SU-DHL-6 (cell line): ENCODE results near the gene MYH3.

ENCODE experiments used
- EZH2phosphoT487 ChIP-seq: fragments of 200-600 bp; sonication (generic), shearing (Covaris generic); conservative IDR thresholded peaks from 2 replicates; pipeline ENCODE4 v1.6.1; 2018; ENCODE audit warnings: mild to moderate bottlenecking, antibody characterized with exemption, low read length, moderate library complexity, mixed read lengths
- TF ChIP-seq, protein P1 (sequence below): fragments of 200-600 bp; sonication (generic); IDR thresholded peaks from one replicate; pipeline ENCODE4 v1.5.1; 2017; ENCODE audit warnings: antibody characterized with exemption, mild to moderate bottlenecking, low read length, moderate library complexity; ENCODE audit not compliant: insufficient read depth, poor library complexity, severe bottlenecking

DNA sequence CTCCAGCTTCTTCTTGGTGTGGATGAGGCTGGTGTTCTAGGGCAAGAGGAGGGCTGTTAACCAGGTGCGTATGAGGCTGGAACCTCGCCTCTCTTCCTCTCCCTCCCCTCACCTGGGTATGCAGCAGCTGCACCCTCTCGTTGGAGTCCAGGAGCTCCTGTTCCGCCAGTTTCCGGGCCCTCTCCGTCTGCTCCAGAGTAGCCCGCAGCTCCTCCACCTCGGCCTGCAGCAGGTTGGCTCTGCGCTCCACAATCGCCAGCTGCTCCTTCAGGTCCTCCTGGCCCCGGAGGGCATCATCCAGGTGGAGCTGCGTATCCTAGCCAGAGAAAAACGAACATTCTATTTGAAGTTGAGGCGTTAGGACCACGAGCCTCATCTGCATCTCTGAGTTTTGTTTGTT lies 25.4 kb downstream of the MYH3 start:
- TF ChIP-seq, protein P1, sequence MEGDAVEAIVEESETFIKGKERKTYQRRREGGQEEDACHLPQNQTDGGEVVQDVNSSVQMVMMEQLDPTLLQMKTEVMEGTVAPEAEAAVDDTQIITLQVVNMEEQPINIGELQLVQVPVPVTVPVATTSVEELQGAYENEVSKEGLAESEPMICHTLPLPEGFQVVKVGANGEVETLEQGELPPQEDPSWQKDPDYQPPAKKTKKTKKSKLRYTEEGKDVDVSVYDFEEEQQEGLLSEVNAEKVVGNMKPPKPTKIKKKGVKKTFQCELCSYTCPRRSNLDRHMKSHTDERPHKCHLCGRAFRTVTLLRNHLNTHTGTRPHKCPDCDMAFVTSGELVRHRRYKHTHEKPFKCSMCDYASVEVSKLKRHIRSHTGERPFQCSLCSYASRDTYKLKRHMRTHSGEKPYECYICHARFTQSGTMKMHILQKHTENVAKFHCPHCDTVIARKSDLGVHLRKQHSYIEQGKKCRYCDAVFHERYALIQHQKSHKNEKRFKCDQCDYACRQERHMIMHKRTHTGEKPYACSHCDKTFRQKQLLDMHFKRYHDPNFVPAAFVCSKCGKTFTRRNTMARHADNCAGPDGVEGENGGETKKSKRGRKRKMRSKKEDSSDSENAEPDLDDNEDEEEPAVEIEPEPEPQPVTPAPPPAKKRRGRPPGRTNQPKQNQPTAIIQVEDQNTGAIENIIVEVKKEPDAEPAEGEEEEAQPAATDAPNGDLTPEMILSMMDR, result no peak
- TF ChIP-seq EZH2phosphoT487, result no peak
